HepG2 (cell line): ENCODE results near the gene USH2A. TPM values are rescaled to one million over a fixed set of nuclear protein-coding genes. Genes with fewer than 3 reads are reported as not detected.
A peak's percentile ranks its signal among the peaks of the same experiment; 100 is the strongest.

Experiments
- ATAC-seq: fragments of 200-7000 bp; cut with Tn5 transposase; 3 replicates; pipeline ENCODE4 v1.9.1; 2020; ENCODE audit warnings: mild to moderate bottlenecking, moderate library complexity
- BruUV-seq: library from RNA; stranded (reverse); fragments of 400-500 nt; replicated peaks from 2 replicates; lab custom pipeline; 2021; lab: Mats Ljungman, UMichigan
- CTCF ChIA-PET: fragments of 300-600 bp; formaldehyde crosslinking; extraction: SDS; loops from one replicate; lab custom pipeline; 2021; ENCODE audit warnings: low total read pairs, inconsistent platforms, low intra/inter-chr PET ratio; lab: Yijun Ruan, JAX
- POLR2A ChIA-PET: fragments of 350-600 bp; sonication (Branson Sonifier 250); formaldehyde crosslinking; loops from one replicate; lab custom pipeline; 2020; ENCODE audit warnings: antibody characterized with exemption, inconsistent platforms; lab: Yijun Ruan, JAX
- DNase-seq: peaks from one replicate; pipeline ENCODE4 v3.0.0-alpha.2; 2015; ENCODE audit warnings: low spot score
- FAIRE-seq: peaks from 3 replicates; lab custom pipeline; 2011; peaks lifted over from hg19 to GRCh38; lab: Jason Lieb, UNC
- H2AFZ ChIP-seq: one replicate; pipeline ENCODE4 v1.6.1; 2011; ENCODE audit warnings: low read length, inconsistent platforms
- H3K27ac ChIP-seq: fragments of 300-600 bp; 3 replicates; pipeline ENCODE4 v1.8.0; 2011; ENCODE audit warnings: mixed run types, mild to moderate bottlenecking, mixed read lengths, low read length, inconsistent platforms; ENCODE audit not compliant: insufficient read depth; ENCODE audit errors: extremely low read length
- H3K27me3 ChIP-seq, 2 experiments: fragments of 200-600 bp in 1 of 2; 2 replicates in 1 of 2; 3 replicates in 1 of 2; pipeline versions ENCODE4 v1.6.0 to v1.8.0; 2011; ENCODE audit warnings: low read length in 2 of 2, mild to moderate bottlenecking in 2 of 2, moderate library complexity in 2 of 2, inconsistent platforms in 1 of 2; ENCODE audit not compliant: insufficient read depth in 2 of 2, control insufficient read depth in 1 of 2
- H3K36me3 ChIP-seq, 2 experiments: fragments of 200-600 bp in 1 of 2; replicated peaks in 1 of 2; 2 replicates in 1 of 2; 3 replicates in 1 of 2; pipeline versions ENCODE4 v1.5.1 to v1.8.0; 2011; ENCODE audit warnings: low read length in 2 of 2, inconsistent platforms in 1 of 2; ENCODE audit not compliant: insufficient read depth in 2 of 2, control insufficient read depth in 1 of 2
- H3K4me1 ChIP-seq: 2 replicates; pipeline ENCODE4 v1.5.1; 2012; ENCODE audit warnings: low read length, inconsistent platforms; ENCODE audit not compliant: insufficient read depth
- H3K4me2 ChIP-seq: 2 replicates; pipeline ENCODE4 v1.6.0; 2011; ENCODE audit warnings: low read depth, low read length, inconsistent platforms
- H3K4me3 ChIP-seq, 3 experiments: fragments of 200-600 bp in 1 of 3; sonication (generic), shearing (Covaris generic) in 1 of 3; replicated peaks in 1 of 3; 2 replicates each; pipeline ENCODE4 v1.5.1; 2011 to 2016; ENCODE audit warnings: low read length in 3 of 3, inconsistent platforms in 2 of 3, low read depth in 2 of 3, mild to moderate bottlenecking in 2 of 3, control low read depth in 1 of 3, mixed read lengths in 1 of 3; ENCODE audit not compliant: insufficient read depth in 1 of 3
- H3K79me2 ChIP-seq: one replicate; pipeline ENCODE4 v1.6.1; 2011; ENCODE audit warnings: low read length, inconsistent platforms; ENCODE audit not compliant: insufficient read depth
- H3K9ac ChIP-seq: 2 replicates; pipeline ENCODE4 v1.6.0; 2011; ENCODE audit warnings: mild to moderate bottlenecking, low read depth, low read length, inconsistent platforms; ENCODE audit not compliant: insufficient read depth
- H3K9me3 ChIP-seq: 2 replicates; pipeline ENCODE4 v1.5.1; 2012; ENCODE audit warnings: mild to moderate bottlenecking, low read length
- H4K20me1 ChIP-seq: 2 replicates; pipeline ENCODE4 v1.6.0; 2011; ENCODE audit warnings: inconsistent platforms, mild to moderate bottlenecking, low read length, moderate library complexity; ENCODE audit not compliant: insufficient read depth
- ATF7 ChIP-seq, 2 experiments: fragments of 450-650 bp in 1 of 2; sonication (generic) in 1 of 2; formaldehyde crosslinking in 1 of 2; IDR thresholded peaks; 2 replicates each; pipeline versions ENCODE4 v1.4.0 to v1.6.1; 2016 to 2020; ENCODE audit warnings: antibody characterized with exemption in 1 of 2, mild to moderate bottlenecking in 1 of 2, missing genetic modification reagents in 1 of 2
- CREB1 ChIP-seq, 2 experiments: fragments of 450-650 bp in 1 of 2; IDR thresholded peaks; 2 replicates each; pipeline ENCODE4 v1.6.1; 2016 to 2017; ENCODE audit warnings: control low read depth in 1 of 2, mild to moderate bottlenecking in 1 of 2, missing compliant biosample characterization in 1 of 2, missing genetic modification characterization in 1 of 2
- PCBP1 ChIP-seq: fragments of 200-400 bp; formaldehyde crosslinking; IDR thresholded peaks from 2 replicates; pipeline ENCODE4 v1.6.1; 2017; ENCODE audit warnings: mild to moderate bottlenecking, low read depth, low read length, borderline replicate concordance
- PHF8 ChIP-seq: sonication (generic); formaldehyde crosslinking; IDR thresholded peaks from 2 replicates; pipeline ENCODE4 v1.5.0; 2020; ENCODE audit warnings: missing genetic modification reagents
- ZNF337 ChIP-seq: sonication (generic); formaldehyde crosslinking; IDR thresholded peaks from 2 replicates; pipeline ENCODE4 v1.5.1; 2020; ENCODE audit warnings: missing genetic modification reagents, low read depth, mild to moderate bottlenecking, borderline replicate concordance
- WGBS: methylation state at CpG from one replicate; pipeline ENCODE4 v1.1.6; 2017; ENCODE audit warnings: low lambda C conversion rate; 5-methylcytosine and 5-hydroxymethylcytosine counted together
- in situ Hi-C: cut with HindIII; loops from 2 replicates; pipeline ENCODE4 v1.10.0; 2017; ENCODE audit warnings: low pct_unique_long_range_greater_than_20kb; ENCODE audit not compliant: extremely low pct_ligation_motif_present
- intact Hi-C: fragments of 100-400 bp; cut with micrococcal nuclease; formaldehyde crosslinking; loops from one replicate; pipeline ENCODE4 v1.10.0; 2022; ENCODE audit not compliant: unreplicated experiment
- polyA plus RNA-seq, 8 experiments: library from polyadenylated mRNA; depleted of rRNA in 3 of 8; stranded (reverse) in 7 of 8; unstranded in 1 of 8; fragments of >200 nt; fragmentation: Illumina TruSeq in 4 of 8; extraction: Trizol in 4 of 8; gene quantifications; 2 replicates each; pipeline versions ENCODE4 v1.2.1 to v1.2.3, GENCODE V29; 2011 to 2016; ENCODE audit warnings: low read depth in 4 of 8, missing spikeins in 1 of 8, mixed read lengths in 1 of 8; ENCODE audit not compliant: insufficient read depth in 1 of 8
- total RNA-seq, 5 experiments: library from RNA; depleted of rRNA; stranded (reverse); fragments of >200 nt; fragmentation: Illumina TruSeq; extraction: Trizol; gene quantifications; 2 replicates each; pipeline ENCODE4 v1.2.3, GENCODE V29; 2016; ENCODE audit warnings: low read depth in 1 of 5

Gene USH2A
- total and polyA plus RNA-seq, 2 of the 13 experiments (the other 11 are each of a cell fraction or from before 2014, with no cell fraction given): 0.02 TPM; not detected in 1

DNA sequence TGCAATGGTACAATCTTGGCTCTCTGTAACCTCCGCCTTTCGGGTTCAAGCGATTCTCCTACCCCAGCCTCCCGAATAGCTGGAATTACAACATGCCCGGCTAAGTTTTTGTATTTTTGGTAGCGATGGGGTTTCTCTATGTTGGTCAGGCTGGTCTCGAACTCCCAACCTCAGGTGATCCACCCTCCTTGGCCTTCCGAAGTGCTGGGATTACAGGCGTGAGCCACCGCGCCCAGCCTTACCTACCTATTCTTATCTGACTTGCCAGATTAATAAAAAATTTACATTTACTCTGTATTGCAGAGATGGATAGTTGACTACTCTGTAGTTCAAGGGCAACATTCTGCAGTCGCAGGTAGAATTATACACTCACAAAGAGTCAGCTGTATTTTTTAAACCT lies 496.6 kb downstream of the USH2A start:
- FAIRE-seq (no peak), DNase-seq (no peak), ATAC-seq (no peak)
- H3K9ac ChIP-seq: no peak overlapping the region
- no peak overlapping the region for H3K4me3 ChIP-seq
- WGBS: 64% methylated on average over 12 of the region's 12 CpGs
- no peaks in the 10 kb centered on the region for H3K79me2 ChIP-seq
- in situ Hi-C loops: no loop called here
- no peaks in the 10 kb centered on the region for H3K27me3 ChIP-seq
- BruUV-seq: no TSS peak
- ChIA-PET CTCF (no interaction called here), POLR2A (no interaction called here)
- no peaks in the 10 kb centered on the region for H3K9me3 ChIP-seq
- intact Hi-C loops: no loop called here
- H3K36me3 ChIP-seq: no peaks in the 10 kb centered on the region
- H3K4me1 ChIP-seq: no peaks in the 10 kb centered on the region
- H3K27ac ChIP-seq: no peak overlapping the region
- H2AFZ ChIP-seq: no peak overlapping the region
- no peak for TF ChIP-seq PCBP1
- TF ChIP-seq PHF8 (CRISPR knock-in tag): no peak
- H3K4me2 ChIP-seq: no peak overlapping the region
- H4K20me1 ChIP-seq: no peaks in the 10 kb centered on the region

DNA sequence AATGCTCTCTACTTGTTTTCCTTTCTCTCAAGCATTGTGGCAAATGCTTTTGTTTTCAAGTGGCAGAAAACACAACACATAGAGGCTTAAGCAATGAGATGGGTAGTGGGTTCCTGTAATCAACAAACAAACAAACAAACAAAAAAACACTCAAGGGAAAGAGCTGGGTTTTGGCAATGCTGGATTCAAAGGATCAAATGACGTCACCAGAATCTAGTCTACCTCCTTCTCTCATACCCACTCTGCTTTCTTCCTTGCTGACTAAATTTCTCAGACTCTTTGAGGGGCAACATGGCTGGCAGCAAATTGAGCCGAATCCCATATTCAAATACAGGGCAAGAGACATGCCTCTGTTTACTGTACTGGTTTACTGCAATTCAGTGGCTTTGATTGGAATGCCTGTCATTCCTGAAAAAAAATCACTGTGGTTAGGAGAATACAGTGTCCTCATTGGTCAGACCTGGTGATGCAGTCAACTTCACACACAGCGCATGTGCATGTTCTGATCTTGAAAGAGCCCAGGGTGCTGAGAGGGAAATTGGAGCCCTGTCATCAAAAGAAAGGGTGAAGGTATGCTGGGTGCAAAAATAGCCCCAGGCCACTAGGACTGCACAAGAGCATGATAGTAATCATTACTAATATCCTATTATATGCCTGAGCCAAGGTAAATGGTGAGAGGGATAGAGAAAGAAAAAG lies 500.0 kb downstream of the USH2A start:
- in situ Hi-C loops: no loop called here
- Histone ChIP-seq H3K9ac (no peak overlapping the region), H3K27me3 (no peaks in the 10 kb centered on the region), H3K4me3 (no peak overlapping the region), H2AFZ (no peak overlapping the region), H3K4me2 (no peak overlapping the region), H3K4me1 (no peaks in the 10 kb centered on the region), H3K27ac (no peak overlapping the region)
- intact Hi-C loops: no loop called here
- 33% methylated on average over 3 of the region's 3 CpGs for WGBS
- no peak for FAIRE-seq
- BruUV-seq: no TSS peak
- POLR2A ChIA-PET: no interaction called here
- peak; percentile 98 for TF ChIP-seq ATF7 (IDR thresholded peaks at IDR 0.05)
- TF ChIP-seq ATF7 (CRISPR knock-in tag; IDR thresholded peaks at IDR 0.05): no peak
- TF ChIP-seq ZNF337 (CRISPR knock-in tag): no peak
- peak; percentile 95 for TF ChIP-seq CREB1 (IDR thresholded peaks at IDR 0.05)
- no peak for TF ChIP-seq CREB1 (CRISPR knock-in tag; IDR thresholded peaks at IDR 0.05)
- TF ChIP-seq, all 625 proteins: peak for 2
- no peaks in the 10 kb centered on the region for H3K79me2 ChIP-seq
- no peaks in the 10 kb centered on the region for H4K20me1 ChIP-seq
- CTCF ChIA-PET: no interaction called here
- H3K9me3 ChIP-seq: no peaks in the 10 kb centered on the region
- ATAC-seq: no peak
- DNase-seq: no peak
- no peaks in the 10 kb centered on the region for H3K36me3 ChIP-seq
